GM19372 (cell line): Measurements from ENCODE around the gene ANP32B.
A peak's percentile ranks its signal among the peaks of the same experiment; 100 is the strongest.

ENCODE experiments used
- ATAC-seq: cut with Tn5 transposase; IDR thresholded peaks from one replicate; pipeline ENCODE4 v1.9.1; 2021; ENCODE audit warnings: mild to moderate bottlenecking, low read depth, moderate library complexity; ENCODE audit not compliant: unreplicated experiment

Gene ANP32B

GRCh38 chr9:98056269-98057137, 73.4 kb downstream of the ANP32B start, which contains the start of gene NANS:
TSS of gene NANS (plus strand) at chr9:98056732. CDS start at chr9:98056809, 77 bp downstream.
- peak; percentile 88 for ATAC-seq

DNA sequence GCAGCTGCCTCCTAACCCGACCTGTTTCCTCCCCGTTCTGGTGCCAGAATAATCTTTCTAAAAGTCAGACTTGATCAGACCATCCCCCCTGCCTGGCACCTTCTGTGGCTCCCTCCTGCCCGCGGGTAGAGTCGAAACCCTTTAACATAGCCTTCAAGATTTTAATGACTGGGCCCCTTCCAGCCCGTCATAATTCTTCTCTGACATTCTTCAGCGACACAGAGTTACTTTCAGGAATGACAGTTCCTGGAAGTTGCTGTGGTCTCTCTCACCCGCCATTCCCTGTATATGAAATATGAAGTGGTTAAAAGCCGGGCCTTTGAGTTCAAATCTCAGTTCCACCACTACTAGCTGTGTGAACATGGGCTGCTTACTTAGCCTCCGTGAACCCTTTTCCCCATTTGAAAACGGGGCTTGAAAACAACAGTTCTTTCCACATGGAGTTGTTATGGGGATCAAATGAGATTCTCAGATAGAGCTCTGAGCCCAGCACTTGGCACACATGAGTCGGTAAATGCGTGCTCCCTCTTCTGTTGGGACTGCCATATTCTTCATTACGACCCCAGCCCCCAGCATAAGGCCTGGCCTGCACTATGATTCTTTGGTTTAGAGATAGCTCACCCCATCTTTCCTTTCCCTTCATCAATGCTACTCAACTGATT, 74.1 kb downstream of the ANP32B start:
- ATAC-seq: no peak

DNA sequence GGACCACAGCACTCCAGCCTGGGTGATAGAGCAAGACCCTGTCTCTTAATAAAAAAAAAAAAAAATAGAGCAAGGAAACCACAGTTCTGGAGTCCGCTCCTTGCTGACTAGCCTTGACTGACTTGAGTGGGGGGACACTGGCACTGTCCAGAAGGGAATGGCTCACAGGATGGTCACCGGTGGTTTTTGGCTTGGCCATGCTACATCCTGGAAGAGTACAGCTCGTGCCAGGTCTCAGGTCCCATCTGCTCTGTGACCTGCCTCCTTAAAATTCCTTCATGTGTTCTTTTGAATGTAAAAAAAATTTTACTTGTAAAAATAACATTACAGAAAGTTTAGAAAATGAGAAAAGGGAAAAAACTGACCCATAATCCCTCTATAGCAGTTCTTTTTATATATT, 79.0 kb downstream of the ANP32B start:
- ATAC-seq: no peak

DNA sequence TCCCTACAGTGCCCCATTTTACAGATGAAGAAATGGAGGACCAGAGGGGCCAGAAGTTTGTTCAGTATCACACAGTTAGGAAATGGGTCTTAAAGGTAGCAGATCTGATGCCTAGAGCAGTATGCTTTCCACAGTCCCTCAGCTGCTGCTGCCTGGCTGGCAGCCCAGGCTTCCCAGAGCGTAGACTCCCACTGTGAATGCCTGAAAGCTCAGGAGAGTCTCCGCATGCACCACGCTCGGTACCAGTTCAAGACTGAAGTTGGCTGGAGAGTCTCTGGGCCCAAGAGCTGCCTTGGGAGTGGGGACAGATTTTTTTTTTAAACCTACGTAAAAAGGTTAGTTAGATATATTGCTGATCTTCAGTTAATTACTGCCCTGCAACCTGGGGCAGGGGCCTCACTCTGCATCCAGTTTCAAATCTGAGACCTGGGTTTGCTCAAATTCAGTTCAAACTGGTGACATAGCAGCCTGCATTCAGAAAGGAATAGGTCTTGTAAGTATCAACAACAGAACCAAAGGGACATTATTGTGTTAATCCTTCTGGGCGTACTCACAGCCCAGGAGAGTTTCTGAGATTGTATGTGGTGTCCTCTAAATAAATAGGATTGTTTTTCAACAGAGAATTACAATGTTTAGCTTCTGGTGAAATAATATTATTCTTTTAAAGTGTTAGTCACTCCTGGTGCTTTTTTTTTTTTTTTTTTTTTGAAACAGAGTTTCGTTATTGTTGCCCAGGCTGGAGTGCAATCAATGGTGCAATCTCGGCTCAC, 81.7 kb downstream of the ANP32B start:
- ATAC-seq: no peak
